Amniotic epithelial cell (primary cell): ENCODE measurements around the gene PRSS38.

Source experiments
- DNase-seq: peaks from one replicate; pipeline ENCODE4 v3.0.0-alpha.2; 2010; ENCODE audit warnings: low read depth

The PRSS38 gene

GRCh38 chr1:227779021-227779441, 36.4 kb upstream of the PRSS38 start:
- DNase-seq: no peak

- no peak for DNase-seq
Observed at GRCh38 chr1:227779685-227780084, 35.8 kb upstream of the PRSS38 start.

GRCh38 chr1:227780101-227781044, 35.1 kb upstream of the PRSS38 start:
- DNase-seq: no peak

- DNase-seq: no peak
Observed at GRCh38 chr1:227781314-227781930, 34.1 kb upstream of the PRSS38 start.

- DNase-seq: no peak
Observed at GRCh38 chr1:227782226-227782625, 33.2 kb upstream of the PRSS38 start.

- DNase-seq: no peak
Observed at GRCh38 chr1:227785094-227785804, 30.2 kb upstream of the PRSS38 start.

- no peak for DNase-seq
Observed at GRCh38 chr1:227785805-227786671, 29.4 kb upstream of the PRSS38 start.

- no peak for DNase-seq
Observed at GRCh38 chr1:227786673-227787512, 28.6 kb upstream of the PRSS38 start.

- peak; percentile 91 for DNase-seq
Observed at GRCh38 chr1:227787513-227788270, 27.8 kb upstream of the PRSS38 start.

GRCh38 chr1:227788271-227789083, 27.0 kb upstream of the PRSS38 start:
- no peak for DNase-seq

- DNase-seq: no peak
Observed at GRCh38 chr1:227789084-227790033, 26.1 kb upstream of the PRSS38 start.

- no peak for DNase-seq
Observed at GRCh38 chr1:227790034-227790400, 25.5 kb upstream of the PRSS38 start.

- no peak for DNase-seq
Observed at GRCh38 chr1:227790868-227791267, 24.6 kb upstream of the PRSS38 start.

GRCh38 chr1:227791425-227792143, 23.9 kb upstream of the PRSS38 start:
- no peak for DNase-seq

- no peak for DNase-seq
Observed at GRCh38 chr1:227792216-227793078, 23.0 kb upstream of the PRSS38 start.
